H1 (cell line): ENCODE measurements around the gene JMJD7. TPM values are rescaled to one million over a fixed set of nuclear protein-coding genes. Genes with fewer than 3 reads are reported as not detected.

Source experiments
- BRCA1 ChIP-seq: IDR thresholded peaks from 2 replicates; pipeline ENCODE4 v1.6.1; 2012; ENCODE audit warnings: low read depth, low read length, improper control_type of control experiment
- E2F6 ChIP-seq: IDR thresholded peaks from 2 replicates; pipeline ENCODE4 v1.6.1; 2012; ENCODE audit warnings: inconsistent platforms
- SUZ12 ChIP-seq: fragments of 200-600 bp; sonication (generic); IDR thresholded peaks from 2 replicates; pipeline ENCODE4 v1.6.1; 2012; ENCODE audit warnings: mild to moderate bottlenecking, inconsistent platforms, low read length, moderate library complexity, mixed read lengths
- polyA plus RNA-seq, 7 experiments: library from polyadenylated mRNA; depleted of rRNA in 3 of 7; stranded (reverse) in 5 of 7; unstranded in 2 of 7; fragments of >200 nt in 5 of 7; fragments of 200-250 nt in 2 of 7; gene quantifications; 1 replicate in 5 of 7; 2 replicates in 1 of 7; 4 replicates in 1 of 7; pipeline versions ENCODE4 v1.2.1 to v1.2.3, GENCODE V29; 2011 to 2013; ENCODE audit warnings: missing spikeins in 2 of 7, mixed read lengths in 2 of 7
- total RNA-seq: library from RNA; stranded (reverse); fragmentation: NEBNext Ultra II Directional; extraction: Animal tissue kit (Norgen Biotek cat#: 25700); gene quantifications from 2 replicates; pipeline ENCODE4 v1.2.1, GENCODE V29; 2021
- TF ChIP-seq, protein P1 (sequence below), 3 experiments: IDR thresholded peaks; 1 replicate in 2 of 3; 2 replicates in 1 of 3; pipeline versions ENCODE4 v1.5.1 to v1.6.1; 2011; ENCODE audit warnings: low read length in 3 of 3, mild to moderate bottlenecking in 3 of 3, inconsistent platforms in 2 of 3, low read depth in 1 of 3, moderate library complexity in 1 of 3; ENCODE audit not compliant: insufficient read depth in 1 of 3; ENCODE audit errors: control extremely low read depth in 1 of 3

The JMJD7 gene
- total and polyA plus RNA-seq, 2 of the 8 experiments (the other 6 are each of a cell fraction or from before 2014, with no cell fraction given) = 15.0 to 20.0 TPM

GRCh38 chr15:41801850-41802455 lies 25.9 kb upstream of the JMJD7 start (continued):
- TF ChIP-seq SUZ12 = no peak
- TF ChIP-seq E2F6 = no peak
- TF ChIP-seq, protein P1, sequence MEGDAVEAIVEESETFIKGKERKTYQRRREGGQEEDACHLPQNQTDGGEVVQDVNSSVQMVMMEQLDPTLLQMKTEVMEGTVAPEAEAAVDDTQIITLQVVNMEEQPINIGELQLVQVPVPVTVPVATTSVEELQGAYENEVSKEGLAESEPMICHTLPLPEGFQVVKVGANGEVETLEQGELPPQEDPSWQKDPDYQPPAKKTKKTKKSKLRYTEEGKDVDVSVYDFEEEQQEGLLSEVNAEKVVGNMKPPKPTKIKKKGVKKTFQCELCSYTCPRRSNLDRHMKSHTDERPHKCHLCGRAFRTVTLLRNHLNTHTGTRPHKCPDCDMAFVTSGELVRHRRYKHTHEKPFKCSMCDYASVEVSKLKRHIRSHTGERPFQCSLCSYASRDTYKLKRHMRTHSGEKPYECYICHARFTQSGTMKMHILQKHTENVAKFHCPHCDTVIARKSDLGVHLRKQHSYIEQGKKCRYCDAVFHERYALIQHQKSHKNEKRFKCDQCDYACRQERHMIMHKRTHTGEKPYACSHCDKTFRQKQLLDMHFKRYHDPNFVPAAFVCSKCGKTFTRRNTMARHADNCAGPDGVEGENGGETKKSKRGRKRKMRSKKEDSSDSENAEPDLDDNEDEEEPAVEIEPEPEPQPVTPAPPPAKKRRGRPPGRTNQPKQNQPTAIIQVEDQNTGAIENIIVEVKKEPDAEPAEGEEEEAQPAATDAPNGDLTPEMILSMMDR (IDR thresholded peaks at IDR 0.05; ENCODE audit: control extremely low read depth in 1 of 3, insufficient read depth in 1 of 3, low read depth in 1 of 3, low read length in 3 of 3) = no peak
- TF ChIP-seq BRCA1 = no peak
